Tibial nerve (tissue), 4 donors: Measurements from ENCODE around the gene TCEA2.

Source experiments
- CTCF ChIP-seq, 5 experiments: fragments of 200-600 bp in 3 of 5; fragments of 450-650 bp in 2 of 5; sonication (generic) in 3 of 5; IDR thresholded peaks; one replicate each; pipeline ENCODE4 v1.5.1; 2016 to 2019; ENCODE audit warnings: antibody characterized with exemption in 5 of 5, mild to moderate bottlenecking in 3 of 5, moderate library complexity in 2 of 5
- EP300 ChIP-seq, 2 donors: sonication (generic); formaldehyde crosslinking; IDR thresholded peaks; one replicate each; pipeline ENCODE4 v1.6.1; 2017; ENCODE audit warnings: antibody characterized with exemption in 2 of 2, mild to moderate bottlenecking in 1 of 2
- POLR2A ChIP-seq, 2 donors: fragments of 450-650 bp; IDR thresholded peaks; one replicate each; pipeline ENCODE4 v1.6.1; 2017; ENCODE audit warnings: antibody characterized with exemption in 2 of 2, mild to moderate bottlenecking in 2 of 2, moderate library complexity in 2 of 2

GRCh38 chr20:64056639-64056888 is 6.4 kb upstream of the TCEA2 start:
- TF ChIP-seq CTCF (IDR thresholded peaks at IDR 0.05) (no peak), POLR2A (IDR thresholded peaks at IDR 0.05) (no peak), EP300 (IDR thresholded peaks at IDR 0.05) (no peak)
